Measurements from ENCODE around the gene DMPK.

The DMPK gene, protein sequence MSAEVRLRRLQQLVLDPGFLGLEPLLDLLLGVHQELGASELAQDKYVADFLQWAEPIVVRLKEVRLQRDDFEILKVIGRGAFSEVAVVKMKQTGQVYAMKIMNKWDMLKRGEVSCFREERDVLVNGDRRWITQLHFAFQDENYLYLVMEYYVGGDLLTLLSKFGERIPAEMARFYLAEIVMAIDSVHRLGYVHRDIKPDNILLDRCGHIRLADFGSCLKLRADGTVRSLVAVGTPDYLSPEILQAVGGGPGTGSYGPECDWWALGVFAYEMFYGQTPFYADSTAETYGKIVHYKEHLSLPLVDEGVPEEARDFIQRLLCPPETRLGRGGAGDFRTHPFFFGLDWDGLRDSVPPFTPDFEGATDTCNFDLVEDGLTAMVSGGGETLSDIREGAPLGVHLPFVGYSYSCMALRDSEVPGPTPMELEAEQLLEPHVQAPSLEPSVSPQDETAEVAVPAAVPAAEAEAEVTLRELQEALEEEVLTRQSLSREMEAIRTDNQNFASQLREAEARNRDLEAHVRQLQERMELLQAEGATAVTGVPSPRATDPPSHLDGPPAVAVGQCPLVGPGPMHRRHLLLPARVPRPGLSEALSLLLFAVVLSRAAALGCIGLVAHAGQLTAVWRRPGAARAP

DNA sequence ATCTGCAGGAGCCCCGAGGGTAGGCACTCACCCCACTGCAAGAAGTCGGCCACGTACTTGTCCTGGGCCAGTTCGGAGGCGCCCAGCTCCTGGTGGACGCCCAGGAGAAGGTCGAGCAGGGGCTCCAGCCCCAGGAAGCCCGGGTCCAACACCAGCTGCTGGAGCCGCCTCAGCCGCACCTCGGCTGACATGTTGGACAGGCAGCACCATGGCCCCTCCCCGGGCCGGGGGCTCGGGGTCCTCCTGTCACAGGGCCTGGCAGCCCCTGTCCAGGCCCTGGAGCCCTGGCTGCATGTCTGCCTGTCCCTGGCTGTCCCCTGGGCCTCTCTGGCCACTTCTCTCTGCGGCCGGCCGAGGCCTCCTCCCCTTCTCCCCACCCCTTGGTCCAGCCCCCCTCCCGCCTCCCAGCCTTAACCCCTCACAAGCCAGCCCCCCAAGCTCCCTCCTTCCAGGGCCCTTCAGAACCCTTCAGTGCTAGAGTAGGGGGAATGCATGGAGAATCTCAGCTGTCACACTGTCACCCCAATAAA is at the start of gene DMPK:
Gene DMPK (minus strand): TSS at position 329 of the 530 bp plus-strand sequence. CDS start 138 bp downstream, at position 191.
- no peak for DNase-seq

DNA sequence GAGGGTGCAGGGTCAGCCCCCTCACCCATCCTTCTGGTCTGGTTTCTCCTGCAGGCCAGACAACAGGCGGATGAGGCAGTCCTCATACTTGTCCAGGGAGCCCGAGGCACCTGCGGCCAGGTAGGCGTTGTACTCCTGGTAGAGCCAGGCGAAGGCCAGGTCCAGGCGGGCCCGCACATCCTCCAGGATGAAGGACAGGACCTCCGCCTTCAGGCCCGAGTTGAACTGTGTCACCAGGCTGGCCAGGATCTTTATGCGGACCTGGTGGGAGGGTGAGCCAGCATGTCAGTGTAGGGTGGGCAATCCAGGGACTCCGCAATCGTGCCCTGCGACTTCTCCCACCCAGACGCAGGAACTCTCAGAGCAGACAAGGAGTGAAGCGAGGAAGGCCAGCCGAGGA is 46.7 kb upstream of the DMPK start:
- DNase-seq, result no peak

DNA sequence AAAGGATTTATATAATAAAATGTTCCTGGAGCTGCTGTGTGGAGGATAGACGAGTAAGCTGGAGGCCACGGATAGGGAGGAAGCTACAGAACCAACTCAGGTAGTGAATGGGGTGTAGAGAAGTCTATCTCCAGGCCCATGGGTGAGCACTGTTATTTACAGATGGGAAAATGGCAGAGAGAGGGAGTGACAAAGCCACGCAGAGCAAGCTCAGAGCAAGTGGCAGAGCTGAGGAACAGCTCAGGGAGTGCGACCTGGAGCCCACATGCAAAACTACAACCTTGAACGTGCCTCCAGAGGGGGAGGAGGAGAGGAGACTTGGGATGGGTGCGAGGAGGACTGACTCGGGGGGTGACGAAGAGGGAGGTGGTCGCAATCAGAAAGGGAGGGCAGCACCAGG is 46.2 kb upstream of the DMPK start:
- DNase-seq, result no peak

DNA sequence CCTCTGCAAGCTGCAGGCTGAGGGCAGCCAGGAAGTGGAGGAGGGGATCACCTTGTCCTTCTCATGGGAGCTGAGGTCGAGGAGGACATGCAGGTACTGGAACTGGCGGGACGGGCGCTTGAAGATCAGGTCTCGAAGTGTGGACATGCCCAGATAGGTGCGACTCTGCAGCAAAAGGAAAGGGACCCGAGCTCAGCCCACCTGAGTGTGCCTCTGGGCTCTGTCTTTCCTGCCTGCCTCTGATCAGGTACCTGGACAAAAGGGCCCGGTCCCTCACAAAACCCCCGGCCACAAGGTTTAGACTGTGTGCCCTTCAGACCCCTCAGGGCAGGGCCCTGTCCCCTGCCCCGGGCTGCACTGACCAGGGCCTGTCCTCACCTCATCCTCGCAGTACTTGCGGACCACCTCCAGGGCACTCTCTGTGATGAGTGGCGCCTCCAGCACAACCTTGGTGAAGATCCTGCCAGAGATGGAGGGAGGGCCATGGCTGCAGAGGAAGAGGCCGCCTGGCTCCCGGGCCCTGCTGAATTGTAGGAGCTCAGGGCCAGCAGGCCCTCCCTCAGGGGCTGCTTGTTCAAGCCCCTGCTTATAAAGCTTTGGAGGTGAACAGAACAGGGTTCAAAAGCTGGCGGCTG is 45.3 kb upstream of the DMPK start:
- no peak for DNase-seq

DNA sequence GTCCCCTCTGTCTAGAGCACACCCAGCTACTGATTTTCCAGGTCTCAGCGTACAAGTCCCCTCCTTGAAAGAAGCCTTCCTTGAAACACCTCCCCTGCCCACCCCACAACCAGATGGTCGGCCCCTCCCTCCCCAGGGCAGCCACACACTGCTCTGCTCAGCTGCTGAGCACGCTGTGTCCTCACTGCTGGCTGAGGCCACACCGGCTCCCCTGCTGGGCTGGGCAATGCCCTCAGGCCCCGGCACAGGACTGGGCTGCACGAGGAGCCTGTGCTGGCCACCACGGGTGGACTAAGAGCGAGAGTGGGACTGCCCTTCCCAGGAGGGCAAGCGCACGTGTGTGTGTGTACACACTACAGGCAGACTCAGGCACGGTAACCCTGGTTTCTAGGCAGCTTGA is 44.6 kb upstream of the DMPK start:
- DNase-seq, result no peak

DNA sequence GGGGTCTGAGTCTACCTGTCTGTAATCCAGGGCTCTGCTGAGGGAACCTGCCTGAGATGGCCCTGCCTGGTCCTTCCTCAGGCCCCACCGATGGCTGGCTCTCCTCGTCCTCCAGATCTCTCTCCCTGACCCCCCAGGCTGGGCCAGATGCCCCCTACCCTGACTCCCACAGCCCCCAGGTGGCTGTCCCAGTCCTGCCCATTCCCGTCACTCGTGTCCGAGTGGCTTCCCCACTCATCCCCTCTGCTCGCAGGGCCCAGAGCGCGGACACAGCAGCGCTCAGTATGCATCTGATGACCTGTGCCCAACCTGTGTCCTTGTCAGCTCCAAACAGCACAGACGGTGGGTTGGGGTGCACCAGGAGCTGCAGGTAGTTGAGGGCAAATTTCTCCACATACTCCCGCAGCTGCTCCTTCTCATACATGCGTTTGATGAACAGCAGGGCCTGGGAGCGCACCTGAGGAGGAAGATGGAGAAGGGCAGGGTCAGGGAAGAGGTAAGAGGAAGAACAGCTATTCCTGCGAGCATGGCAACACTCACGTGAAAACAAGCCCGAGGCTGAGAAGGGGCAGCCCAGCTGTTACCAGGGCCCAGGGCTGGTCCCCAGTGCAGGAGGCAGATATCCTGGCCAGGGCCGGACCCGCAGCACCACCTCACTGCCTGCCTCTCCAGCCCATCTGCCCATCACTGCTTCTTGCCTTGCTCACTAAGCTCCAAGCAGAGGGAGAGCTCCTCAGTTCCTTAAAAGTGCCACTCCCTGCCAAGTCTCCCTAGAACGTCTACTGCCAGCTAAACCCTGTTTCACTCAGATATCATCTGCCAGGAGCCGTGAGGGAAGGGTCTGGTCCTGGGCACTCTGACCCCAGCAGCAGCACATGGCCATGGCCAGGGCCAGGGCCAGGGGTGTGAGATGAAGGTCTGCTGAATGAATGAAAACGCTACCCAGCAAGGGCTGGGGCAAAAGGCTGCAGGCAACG is 43.9 kb upstream of the DMPK start:
- DNase-seq, result no peak

DNA sequence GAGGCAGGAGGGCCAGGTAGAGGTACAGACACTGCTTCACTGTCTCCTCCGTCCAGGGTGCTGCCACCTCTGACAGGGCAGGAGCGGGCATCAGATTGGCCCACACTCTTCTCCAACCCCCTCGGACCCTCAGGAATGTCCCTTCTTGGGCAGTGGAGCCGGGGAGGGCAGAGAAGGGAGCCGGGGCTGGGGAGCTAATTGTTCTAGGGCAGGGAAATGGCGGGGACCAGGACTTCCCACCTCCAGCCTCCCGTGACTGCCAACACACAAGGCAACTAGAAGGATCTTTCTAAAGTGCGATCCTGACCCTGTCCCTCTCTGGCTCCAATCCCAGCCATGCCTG is 42.9 kb upstream of the DMPK start:
- DNase-seq, result no peak

DNA sequence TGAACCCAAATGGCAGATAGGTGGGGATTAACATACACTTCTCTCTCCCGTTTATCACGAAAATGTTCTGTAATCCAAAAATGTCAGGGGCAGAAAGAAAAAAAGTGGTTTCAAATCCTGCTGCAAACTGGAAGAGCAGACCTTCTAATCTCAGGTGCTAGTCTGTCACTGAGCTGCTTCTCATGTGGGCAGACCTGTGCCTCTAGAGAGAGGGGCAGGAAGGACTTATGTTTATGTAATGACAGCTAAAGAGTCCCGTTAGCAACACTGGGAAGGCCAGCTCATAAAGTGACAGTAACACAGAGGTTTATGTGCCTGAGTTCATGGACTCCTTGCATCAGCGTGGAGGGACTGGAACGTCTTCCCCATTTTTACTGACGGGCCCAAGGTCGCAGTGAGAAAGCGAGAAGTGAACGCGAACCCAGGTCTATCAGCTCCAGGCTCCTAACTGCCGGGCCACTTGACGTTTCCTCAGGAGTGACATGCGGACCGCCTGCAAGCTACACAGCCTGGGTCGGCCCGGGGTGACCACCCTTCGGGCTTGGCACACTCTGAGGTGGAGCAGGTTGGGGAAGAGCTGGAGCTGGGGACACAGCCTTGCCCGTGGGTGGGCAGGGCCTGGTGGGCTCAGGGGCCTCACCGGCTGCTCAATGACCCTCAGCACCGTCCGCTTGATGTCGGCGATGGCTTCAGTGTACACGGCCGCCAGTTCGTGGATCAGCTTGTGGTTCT is 42.4 kb upstream of the DMPK start:
- DNase-seq, result no peak

DNA sequence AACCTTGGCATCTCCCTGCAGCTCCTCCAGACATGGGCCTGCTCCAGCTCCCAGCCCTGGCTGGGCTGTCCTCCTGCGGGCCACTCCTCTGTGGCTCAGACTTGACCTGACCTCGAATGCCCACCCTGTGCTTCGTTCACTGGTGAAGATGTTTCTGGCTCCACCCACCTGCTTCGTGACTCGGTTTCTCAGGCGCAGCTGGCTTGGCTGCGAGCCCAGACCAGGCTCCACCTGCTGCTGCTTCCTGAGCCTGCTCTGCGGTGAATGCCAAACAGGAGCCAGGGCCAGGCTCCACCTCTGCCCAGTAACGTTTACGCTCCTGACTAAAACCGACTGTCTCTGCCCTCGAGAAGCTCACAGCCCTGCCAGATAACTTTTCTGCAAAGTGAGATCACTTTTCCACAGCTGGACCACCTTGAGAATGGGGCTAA is 41.8 kb upstream of the DMPK start:
- DNase-seq, result peak; percentile 18

DNA sequence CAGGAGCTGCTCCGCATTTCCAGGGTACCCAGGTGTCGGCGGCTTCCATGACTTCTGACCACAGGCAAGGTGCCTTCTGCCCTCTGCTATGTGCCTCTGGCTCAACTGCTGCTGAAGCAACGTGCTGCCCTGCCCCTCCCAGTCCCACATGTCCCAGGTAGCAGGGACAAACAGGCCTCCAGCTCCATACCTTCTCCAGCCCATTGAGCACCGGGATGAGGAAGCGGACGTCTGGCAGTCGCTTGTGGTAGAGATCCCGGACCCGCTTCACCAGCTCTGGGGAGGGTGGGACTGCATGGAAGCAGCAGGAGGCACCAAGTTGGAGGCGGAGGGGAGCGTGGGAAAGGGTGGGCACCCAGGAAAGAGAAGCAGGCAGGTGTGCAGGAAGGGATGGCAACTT is 40.9 kb upstream of the DMPK start:
- DNase-seq, result no peak

DNA sequence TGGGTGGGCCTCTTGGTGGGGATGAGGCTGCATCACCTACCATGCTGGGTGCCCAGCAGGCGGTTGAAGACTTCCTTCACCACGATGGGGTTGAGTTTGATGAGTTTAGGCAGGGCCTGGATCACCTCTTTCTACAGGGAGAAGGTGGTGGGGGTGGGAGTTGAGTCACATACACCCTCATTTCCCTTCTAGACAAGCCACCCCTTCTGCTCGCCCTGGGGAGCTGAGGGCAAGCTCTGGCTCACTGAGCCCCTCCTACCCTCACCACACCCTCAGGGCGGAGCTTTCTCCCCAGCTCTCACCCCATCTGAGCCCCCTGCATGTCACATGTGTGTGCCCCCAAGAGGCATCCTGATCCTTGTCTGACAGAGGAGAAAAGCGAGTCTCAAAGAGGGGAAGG is 40.4 kb upstream of the DMPK start:
- no peak for DNase-seq

DNA sequence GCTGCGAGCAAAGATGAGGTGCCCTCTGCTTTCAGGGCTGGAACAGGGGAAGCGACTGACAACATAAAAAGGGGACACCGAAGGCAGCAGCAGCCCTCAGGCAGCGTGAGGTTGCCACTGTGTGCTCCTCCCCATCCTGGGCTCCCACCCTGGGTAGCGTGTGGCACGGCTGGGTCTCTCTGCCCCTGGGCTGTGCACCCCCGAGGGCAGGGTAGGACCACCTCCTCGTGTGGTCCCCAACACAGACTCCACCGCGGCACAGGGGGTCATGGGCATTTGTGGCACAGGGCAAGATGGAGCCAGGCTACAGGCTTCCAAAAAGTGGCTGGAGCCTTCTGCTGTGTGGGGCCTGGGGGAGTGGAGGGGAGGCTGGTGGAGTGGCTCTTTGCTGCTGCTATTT is 39.3 kb upstream of the DMPK start:
- no peak for DNase-seq

DNA sequence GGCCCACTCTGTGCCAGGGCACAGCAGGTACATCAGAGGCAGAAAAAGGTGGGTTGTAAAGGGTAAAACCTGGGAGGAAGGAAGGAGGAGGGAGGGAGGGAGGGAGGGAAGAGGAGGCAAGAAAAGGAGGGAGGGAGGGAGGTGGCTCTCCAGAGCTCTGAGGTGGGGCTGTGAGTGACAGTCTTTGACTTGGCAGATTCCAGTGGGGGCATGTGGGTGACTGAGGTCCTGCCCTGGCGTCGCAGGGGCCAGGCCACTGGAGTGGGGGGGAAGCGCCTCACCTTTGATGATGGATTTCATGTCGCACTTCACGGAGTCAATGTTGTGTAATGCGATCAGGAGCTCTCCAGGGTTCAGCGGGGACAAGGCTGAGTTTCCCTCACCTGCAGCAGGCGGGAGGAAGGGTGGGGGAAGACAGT is 38.8 kb upstream of the DMPK start:
- no peak for DNase-seq

DNA sequence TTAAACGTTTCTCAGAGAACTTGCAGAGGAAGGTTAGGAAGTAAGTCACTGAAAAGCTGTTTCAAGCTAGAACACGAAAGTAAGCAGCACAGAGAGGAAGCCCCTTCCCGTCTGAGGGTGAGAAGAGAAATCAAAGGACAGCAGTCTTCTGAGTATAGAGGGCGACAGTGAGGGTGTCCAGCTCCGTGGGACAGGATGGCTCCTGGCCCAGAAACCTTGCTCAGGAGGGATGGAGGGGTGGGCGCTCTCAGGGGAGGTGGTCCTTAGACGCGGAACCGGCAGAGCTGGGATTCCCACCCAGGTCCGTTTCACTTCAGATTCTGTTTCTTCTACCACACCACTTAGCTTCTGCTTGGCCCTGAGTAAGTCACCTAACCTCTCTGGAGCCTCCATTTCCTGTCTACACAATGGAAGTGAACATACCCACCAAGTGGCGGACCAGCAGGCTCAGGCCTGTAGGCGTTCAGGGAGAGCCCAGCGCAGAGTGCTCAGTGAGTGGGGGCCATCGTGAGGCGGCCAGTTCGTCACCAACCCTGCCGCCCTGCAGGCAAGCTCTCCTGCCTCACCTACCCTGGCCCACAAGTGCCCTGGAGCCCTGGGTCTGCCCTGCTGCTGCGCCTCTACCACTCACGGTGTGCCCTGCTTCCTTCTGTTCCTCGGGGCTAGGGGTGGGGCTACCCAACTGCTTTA is 38.3 kb upstream of the DMPK start:
- no peak for DNase-seq

DNA sequence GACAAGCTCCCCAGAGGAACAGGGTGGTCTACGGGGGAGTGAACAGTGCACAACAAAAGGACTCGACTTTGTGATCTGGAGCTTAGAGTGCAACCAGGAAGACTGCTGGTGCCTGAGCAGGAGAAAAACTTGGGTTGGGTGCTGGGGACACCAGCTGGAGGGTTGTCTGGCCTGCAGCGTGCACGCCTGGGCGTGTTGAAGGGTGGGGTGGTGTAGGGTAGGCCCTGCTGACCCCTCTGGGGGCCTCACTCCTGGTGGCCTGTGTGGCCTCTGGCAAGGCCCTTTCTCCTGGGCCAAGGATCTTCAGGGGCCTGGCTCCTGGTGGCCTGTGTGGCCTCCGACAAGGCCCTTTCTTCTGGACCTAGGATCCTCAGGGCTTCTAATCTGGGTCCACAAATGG is 37.5 kb upstream of the DMPK start:
- DNase-seq, result no peak

DNA sequence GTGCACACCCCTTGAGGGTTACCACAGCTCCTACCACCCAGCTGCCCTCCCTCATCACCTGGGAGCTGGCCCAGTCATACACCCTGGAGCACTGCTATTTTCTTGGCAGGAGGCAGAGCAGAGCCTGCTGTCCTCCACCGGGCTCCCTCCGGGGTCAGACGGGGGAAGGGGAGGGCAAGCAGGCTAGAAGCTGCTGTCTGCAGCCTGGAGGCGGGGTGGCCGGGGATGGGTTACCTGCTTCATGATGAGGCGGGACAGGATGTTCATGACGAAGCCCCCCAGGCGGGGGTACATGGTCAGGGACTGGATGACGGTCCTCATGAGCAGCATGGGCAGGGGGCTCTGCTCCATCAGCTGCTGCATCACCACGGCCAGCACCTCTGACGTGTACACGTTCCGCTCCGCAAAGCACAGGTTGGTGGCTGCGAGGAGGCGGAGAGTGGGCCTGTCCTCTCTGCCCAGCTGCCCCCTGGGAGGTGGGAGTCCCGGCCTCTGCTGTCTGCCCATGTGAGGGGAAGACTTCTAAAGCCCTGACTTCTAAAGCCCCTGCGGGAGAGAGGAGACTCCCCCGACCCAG is 35.5 kb upstream of the DMPK start:
- DNase-seq, result no peak

DNA sequence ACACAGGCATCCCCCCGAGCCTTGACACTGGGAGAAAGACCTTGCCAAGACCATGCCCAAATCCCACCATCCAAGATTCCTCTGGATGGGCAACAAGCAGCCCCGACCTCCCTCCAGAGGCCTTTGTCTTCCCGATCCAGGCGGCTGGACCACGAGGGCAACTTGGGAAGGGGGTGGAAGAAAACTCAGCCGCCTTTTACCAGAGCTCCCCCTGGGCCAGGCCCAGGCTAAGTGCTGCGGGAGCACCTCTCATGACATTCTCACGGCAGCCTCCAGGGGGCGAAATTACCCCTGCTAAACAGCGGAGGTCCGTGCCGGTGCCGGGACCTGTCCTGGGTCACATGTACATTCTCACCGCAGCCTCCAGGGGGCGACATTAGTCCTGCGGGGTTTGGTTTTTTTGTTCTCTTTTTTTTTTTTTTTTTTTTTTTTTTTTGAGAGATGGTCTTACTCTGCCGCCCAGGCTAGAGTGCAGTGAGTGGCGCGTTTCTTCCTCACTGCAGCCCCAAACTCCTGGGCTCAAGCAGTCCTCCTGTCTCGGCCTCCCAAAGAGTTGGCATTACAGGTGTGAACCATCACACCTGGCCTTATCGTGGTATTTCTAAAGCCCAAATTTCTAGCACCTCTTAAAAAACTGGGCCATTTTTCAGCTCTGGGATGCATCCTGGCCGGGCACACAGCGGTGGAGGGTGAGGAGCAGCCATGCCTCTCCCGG is 34.9 kb upstream of the DMPK start:
- peak; percentile 91 for DNase-seq

DNA sequence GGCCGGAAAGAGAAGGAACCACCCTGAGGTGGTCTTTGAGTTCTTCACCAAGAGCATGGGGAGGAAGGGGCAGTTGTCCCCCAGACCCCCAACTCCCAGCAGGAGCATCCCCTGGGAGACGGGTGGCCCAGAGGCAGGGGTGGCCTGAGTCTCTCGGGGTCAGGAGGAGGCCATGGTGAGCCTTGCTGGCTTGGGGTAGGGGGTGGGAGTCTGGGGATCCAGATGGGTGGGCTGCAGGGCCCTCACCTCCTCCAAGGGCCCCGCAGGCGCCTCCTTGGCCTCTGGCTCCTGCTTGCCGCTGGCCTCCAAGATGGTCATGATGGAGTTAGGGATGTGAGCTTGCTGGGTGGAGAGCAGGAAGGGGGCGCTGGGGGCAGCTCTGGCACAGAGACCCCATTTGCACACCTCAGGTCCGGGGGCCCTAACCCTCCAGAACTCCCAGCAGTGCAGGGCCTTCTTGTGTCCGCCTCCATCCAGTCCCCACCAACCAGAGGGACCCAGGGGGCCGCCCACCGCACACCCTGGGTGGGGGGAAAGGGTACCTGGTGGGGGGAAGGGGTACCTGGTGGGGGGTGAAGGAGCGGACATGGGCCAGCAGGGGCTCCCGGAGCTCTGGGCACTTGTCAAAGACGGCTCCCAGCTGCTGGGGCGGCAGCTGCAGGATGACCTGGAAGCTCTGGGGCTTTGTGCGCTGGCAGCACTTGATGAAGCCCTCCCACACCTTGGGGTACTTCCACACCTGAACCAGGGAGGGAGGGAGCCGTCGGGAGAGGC is 34.1 kb upstream of the DMPK start:
- no peak for DNase-seq

DNA sequence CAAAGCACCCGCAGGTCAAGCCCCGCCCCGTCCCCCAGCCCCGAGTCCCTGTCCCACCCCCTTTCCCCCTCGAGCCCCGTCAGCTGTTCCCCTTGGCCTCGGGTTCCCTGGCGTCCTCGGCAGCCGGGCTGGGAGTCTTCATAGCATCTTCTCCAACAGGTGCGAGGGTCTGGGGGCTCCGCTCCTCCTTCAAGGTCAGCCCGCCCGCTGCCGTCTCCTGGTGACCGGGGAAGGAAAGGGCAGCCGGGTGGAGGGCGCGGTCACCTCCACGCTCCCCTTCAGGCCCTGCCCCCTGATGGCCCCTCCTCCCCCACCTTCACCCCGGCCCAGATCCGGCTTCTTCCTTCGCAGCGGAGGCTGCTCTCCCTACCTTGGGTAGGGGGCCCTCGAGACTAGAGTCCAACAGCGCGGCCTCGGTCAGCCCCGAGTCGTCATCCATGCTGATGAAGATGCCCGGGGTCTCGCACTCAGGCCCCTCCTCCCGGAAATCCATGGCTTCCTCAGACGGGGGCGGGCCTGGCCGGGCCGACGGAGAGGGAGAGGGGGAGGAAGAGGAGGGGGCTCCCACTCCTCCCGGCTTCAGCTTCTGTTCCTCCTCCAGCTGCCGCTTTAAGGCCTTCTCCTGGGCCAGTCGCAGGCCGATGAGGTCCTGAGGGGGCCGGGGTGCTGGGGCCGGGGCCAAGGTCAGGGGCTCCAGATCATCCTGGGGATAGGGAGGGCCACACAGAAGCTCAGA is 33.4 kb upstream of the DMPK start:
- no peak for DNase-seq

Data from NCI-H1694 treated with DMSO at 0.1 percent for 48 hours (cell line).